ENCODE results near the gene AGT.

- TF ChIP-seq CTCF (conservative IDR thresholded peaks at IDR 0.05 in 1 of 2, IDR thresholded peaks at IDR 0.05 in 1 of 2; ENCODE audit: extremely low read depth in 1 of 2, insufficient read depth in 1 of 2, low read depth in 1 of 2, low read length in 2 of 2) (no peak), EZH2 (IDR thresholded peaks at IDR 0.05; ENCODE audit: borderline replicate concordance, low read length) (no peak)
Measured at GRCh38 chr1:230703679-230704385, 10.1 kb downstream of the AGT start.
